GM06990 (cell line): Measurements from ENCODE around the gene EHF.

ENCODE experiments used
- DNase-seq: peaks from one replicate; pipeline ENCODE4 v3.0.0-alpha.2; 2011; ENCODE audit not compliant: insufficient read length; ENCODE audit errors: extremely low read depth
- H3K27me3 ChIP-seq: replicated peaks from 2 replicates; pipeline ENCODE4 v1.6.0; 2011; ENCODE audit warnings: low read length; ENCODE audit not compliant: control insufficient read depth, insufficient read depth
- H3K36me3 ChIP-seq: 2 replicates; pipeline ENCODE4 v1.5.1; 2011; ENCODE audit warnings: low read length; ENCODE audit not compliant: control insufficient read depth, insufficient read depth
- H3K4me3 ChIP-seq: replicated peaks from 2 replicates; pipeline ENCODE4 v1.5.1; 2011; ENCODE audit warnings: low read depth, mild to moderate bottlenecking, control low read depth, low read length
- CTCF ChIP-seq: IDR thresholded peaks from 2 replicates; pipeline ENCODE4 v1.5.1; 2011; ENCODE audit warnings: low read length, control low read depth, mild to moderate bottlenecking, inconsistent platforms; ENCODE audit not compliant: insufficient read depth, poor library complexity, severe bottlenecking

EHF gene

GRCh38 chr11:34667810-34668582, 47.1 kb downstream of the EHF start:
- Histone ChIP-seq H3K36me3 (no peaks in the 10 kb centered on the region), H3K4me3 (no peak overlapping the region), H3K27me3 (peaks cover 1% of the 10 kb centered on the region; the same call in 1 of the 2 replicates)
- TF ChIP-seq CTCF: no peak
- DNase-seq: no peak

- DNase-seq: no peak
- no peak overlapping the region for H3K4me3 ChIP-seq
- H3K27me3 ChIP-seq: peaks cover 1% of the 10 kb centered on the region; the same call in 1 of the 2 replicates
- no peaks in the 10 kb centered on the region for H3K36me3 ChIP-seq
- no peak for TF ChIP-seq CTCF
Measured at GRCh38 chr11:34668583-34669053, 47.7 kb downstream of the EHF start.

GRCh38 chr11:34669458-34669857, 48.6 kb downstream of the EHF start:
- no peak for DNase-seq
- TF ChIP-seq CTCF: no peak
- H3K27me3 ChIP-seq: peaks cover 1% of the 10 kb centered on the region; the same call in 1 of the 2 replicates
- no peaks in the 10 kb centered on the region for H3K36me3 ChIP-seq
- H3K4me3 ChIP-seq: no peak overlapping the region

GRCh38 chr11:34671117-34671516, 50.2 kb downstream of the EHF start:
- Histone ChIP-seq H3K4me3 (no peak overlapping the region), H3K36me3 (no peaks in the 10 kb centered on the region), H3K27me3 (peaks cover 1% of the 10 kb centered on the region; the same call in 1 of the 2 replicates)
- no peak for TF ChIP-seq CTCF
- no peak for DNase-seq

- no peak for DNase-seq
- Histone ChIP-seq H3K36me3 (no peaks in the 10 kb centered on the region), H3K27me3 (peaks cover 1% of the 10 kb centered on the region; the same call in 1 of the 2 replicates), H3K4me3 (no peak overlapping the region)
- no peak for TF ChIP-seq CTCF
Measured at GRCh38 chr11:34671946-34672345, 51.1 kb downstream of the EHF start.
